Caco-2 (cell line): ENCODE results near the gene KLHL8. TPM values are rescaled to one million over a fixed set of nuclear protein-coding genes. Genes with fewer than 3 reads are reported as not detected.

Experiments used
- BruUV-seq: library from RNA; stranded (reverse); fragments of 400-500 nt; replicated peaks from 2 replicates; lab custom pipeline; 2021; lab: Mats Ljungman, UMichigan
- CTCF ChIA-PET: fragments of 300-600 bp; sonication (Branson Sonifier 250); formaldehyde crosslinking; loops from one replicate; lab custom pipeline; 2022; ENCODE audit warnings: antibody characterized with exemption; lab: Charles Lee
- POLR2A ChIA-PET: fragments of 300-600 bp; sonication (Branson Sonifier 250); formaldehyde crosslinking; loops from one replicate; lab custom pipeline; 2022; ENCODE audit warnings: antibody characterized with exemption; lab: Charles Lee
- DNase-seq, 2 experiments: peaks; one replicate each; pipeline versions ENCODE4 v3.0.0 to v3.0.0-alpha.2; 2020 to 2022
- H3K27me3 ChIP-seq: replicated peaks from 2 replicates; pipeline ENCODE4 v1.6.0; 2011; ENCODE audit warnings: low read length; ENCODE audit not compliant: control insufficient read depth, insufficient read depth
- H3K36me3 ChIP-seq: 2 replicates; pipeline ENCODE4 v1.5.1; 2011; ENCODE audit warnings: low read length; ENCODE audit not compliant: control insufficient read depth, insufficient read depth
- H3K4me1 ChIP-seq: fragments of 250-450 bp; sonication (Bioruptor Pico); 2 replicates; pipeline ENCODE4 v1.5.1; 2020; ENCODE audit warnings: mild to moderate bottlenecking
- H3K4me3 ChIP-seq: 2 replicates; pipeline ENCODE4 v1.5.1; 2011; ENCODE audit warnings: low read depth, mild to moderate bottlenecking, control low read depth, low read length
- H3K9me3 ChIP-seq: fragments of 250-450 bp; sonication (Bioruptor Pico); 2 replicates; pipeline ENCODE4 v1.5.1; 2020; ENCODE audit warnings: mild to moderate bottlenecking, moderate library complexity
- H3K27ac Mint-ChIP-seq: one replicate; pipeline ENCODE4 v1.8.0; 2022; ENCODE audit warnings: mixed read lengths; ENCODE audit not compliant: unreplicated experiment
- H3K27me3 Mint-ChIP-seq: one replicate; pipeline ENCODE4 v1.8.0; 2022; ENCODE audit warnings: mixed read lengths; ENCODE audit not compliant: insufficient read depth, unreplicated experiment
- H3K36me3 Mint-ChIP-seq: one replicate; pipeline ENCODE4 v1.8.0; 2022; ENCODE audit warnings: mild to moderate bottlenecking, mixed read lengths; ENCODE audit not compliant: insufficient read depth, unreplicated experiment
- H3K4me1 Mint-ChIP-seq: one replicate; pipeline ENCODE4 v1.8.0; 2022; ENCODE audit warnings: low read depth, mixed read lengths; ENCODE audit not compliant: unreplicated experiment
- H3K4me3 Mint-ChIP-seq: one replicate; pipeline ENCODE4 v1.8.0; 2022; ENCODE audit warnings: mild to moderate bottlenecking, moderate library complexity, mixed read lengths; ENCODE audit not compliant: unreplicated experiment
- H3K9me3 Mint-ChIP-seq: one replicate; pipeline ENCODE4 v1.8.0; 2022; ENCODE audit warnings: mixed read lengths; ENCODE audit not compliant: unreplicated experiment
- CTCF ChIP-seq, 2 experiments: fragments of 200-600 bp in 1 of 2; IDR thresholded peaks; 1 replicate in 1 of 2; 2 replicates in 1 of 2; pipeline versions ENCODE4 v1.5.1 to v1.8.0; 2011 to 2022; ENCODE audit warnings: antibody characterized with exemption in 1 of 2, control low read depth in 1 of 2, inconsistent platforms in 1 of 2, low read depth in 1 of 2, low read length in 1 of 2, mild to moderate bottlenecking in 1 of 2, moderate library complexity in 1 of 2; ENCODE audit not compliant: insufficient read depth in 1 of 2, severe bottlenecking in 1 of 2, unreplicated experiment in 1 of 2
- intact Hi-C: fragments of 100-400 bp; cut with micrococcal nuclease; formaldehyde crosslinking; loops from one replicate; pipeline ENCODE4 v1.10.0; 2022; ENCODE audit not compliant: unreplicated experiment
- total RNA-seq: library from RNA; stranded (reverse); gene quantifications from 2 replicates; pipeline ENCODE4 v1.2.3, GENCODE V29; 2022

KLHL8 gene
- total RNA-seq, 1 experiment from 2014 or later: 27.7 TPM

- Mint-ChIP-seq H3K36me3 (peaks cover 53% of the 10 kb centered on the region), H3K27me3 (no peaks in the 10 kb centered on the region), H3K4me1 (peaks cover 7% of the 10 kb centered on the region), H3K27ac (no peak overlapping the region), H3K9me3 (no peaks in the 10 kb centered on the region), H3K4me3 (no peak overlapping the region)
- intact Hi-C loops: no loop called here
- Histone ChIP-seq H3K4me3 (no peak overlapping the region), H3K4me1 (peaks cover 6% of the 10 kb centered on the region), H3K9me3 (no peaks in the 10 kb centered on the region), H3K27me3 (no peaks in the 10 kb centered on the region), H3K36me3 (peaks cover 2% of the 10 kb centered on the region)
- no TSS peak for BruUV-seq
- ChIA-PET POLR2A (no interaction called here), CTCF (no interaction called here)
- DNase-seq: no peak
- no peak for TF ChIP-seq CTCF (IDR thresholded peaks at IDR 0.05; ENCODE audit: insufficient read depth in 1 of 2, low read depth in 1 of 2, low read length in 1 of 2, severe bottlenecking in 1 of 2, unreplicated experiment in 1 of 2)
Measured at GRCh38 chr4:87133183-87133582, 87.2 kb downstream of the KLHL8 start.

DNA sequence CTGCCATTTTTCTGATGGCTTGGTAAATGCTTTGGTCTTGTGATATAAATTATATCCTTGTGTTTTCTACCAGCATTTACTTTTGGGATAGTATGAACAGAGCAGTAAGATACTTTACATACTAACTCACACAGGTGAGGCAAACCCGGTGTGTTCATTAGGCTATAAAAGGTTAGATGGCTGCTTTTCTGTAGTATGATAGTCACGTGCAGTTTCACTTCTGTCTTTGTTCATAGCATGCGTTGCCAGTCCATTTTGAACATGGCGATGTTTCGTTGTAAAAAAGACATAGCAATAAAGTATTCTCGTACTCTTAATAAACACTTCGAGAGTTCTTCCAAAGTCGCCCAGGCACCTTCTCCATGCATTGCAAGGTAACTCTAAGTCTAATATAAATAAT is 88.4 kb downstream of the KLHL8 start:
- ChIA-PET POLR2A (no interaction called here), CTCF (no interaction called here)
- peaks cover 2% of the 10 kb centered on the region for H3K36me3 ChIP-seq
- Mint-ChIP-seq H3K4me1 (peaks cover 18% of the 10 kb centered on the region), H3K36me3 (peaks cover 58% of the 10 kb centered on the region), H3K9me3 (no peaks in the 10 kb centered on the region), H3K27ac (no peak overlapping the region), H3K27me3 (no peaks in the 10 kb centered on the region), H3K4me3 (no peak overlapping the region)
- intact Hi-C loops: no loop called here
- no TSS peak for BruUV-seq
- peaks cover 15% of the 10 kb centered on the region for H3K4me1 ChIP-seq
- no peaks in the 10 kb centered on the region for H3K27me3 ChIP-seq
- DNase-seq: no peak
- no peaks in the 10 kb centered on the region for H3K9me3 ChIP-seq
- no peak overlapping the region for H3K4me3 ChIP-seq
- TF ChIP-seq CTCF (IDR thresholded peaks at IDR 0.05; ENCODE audit: insufficient read depth in 1 of 2, low read depth in 1 of 2, low read length in 1 of 2, severe bottlenecking in 1 of 2, unreplicated experiment in 1 of 2): no peak

- Mint-ChIP-seq H3K36me3 (peaks cover 61% of the 10 kb centered on the region), H3K27ac (no peak overlapping the region), H3K9me3 (no peaks in the 10 kb centered on the region), H3K4me3 (no peak overlapping the region), H3K27me3 (no peaks in the 10 kb centered on the region), H3K4me1 (peaks cover 25% of the 10 kb centered on the region)
- intact Hi-C loops: no loop called here
- H3K27me3 ChIP-seq: no peaks in the 10 kb centered on the region
- DNase-seq: no peak
- TF ChIP-seq CTCF (IDR thresholded peaks at IDR 0.05; ENCODE audit: insufficient read depth in 1 of 2, low read depth in 1 of 2, low read length in 1 of 2, severe bottlenecking in 1 of 2, unreplicated experiment in 1 of 2): no peak
- H3K9me3 ChIP-seq: no peaks in the 10 kb centered on the region
- peaks cover 16% of the 10 kb centered on the region for H3K4me1 ChIP-seq
- ChIA-PET CTCF (no interaction called here), POLR2A (no interaction called here)
- BruUV-seq: no TSS peak
- H3K36me3 ChIP-seq: peaks cover 2% of the 10 kb centered on the region
- H3K4me3 ChIP-seq: no peak overlapping the region
Measured at GRCh38 chr4:87130985-87131703, 89.3 kb downstream of the KLHL8 start.
